ENCODE measurements around the gene ARHGEF40. TPM values are rescaled to one million over a fixed set of nuclear protein-coding genes. Genes with fewer than 3 reads are reported as not detected.
A peak's percentile ranks its signal among the peaks of the same experiment; 100 is the strongest.

Gene ARHGEF40
- total RNA-seq, 4 donors from 2014 or later: 72.5 to 128 (median 80.9) TPM

DNA sequence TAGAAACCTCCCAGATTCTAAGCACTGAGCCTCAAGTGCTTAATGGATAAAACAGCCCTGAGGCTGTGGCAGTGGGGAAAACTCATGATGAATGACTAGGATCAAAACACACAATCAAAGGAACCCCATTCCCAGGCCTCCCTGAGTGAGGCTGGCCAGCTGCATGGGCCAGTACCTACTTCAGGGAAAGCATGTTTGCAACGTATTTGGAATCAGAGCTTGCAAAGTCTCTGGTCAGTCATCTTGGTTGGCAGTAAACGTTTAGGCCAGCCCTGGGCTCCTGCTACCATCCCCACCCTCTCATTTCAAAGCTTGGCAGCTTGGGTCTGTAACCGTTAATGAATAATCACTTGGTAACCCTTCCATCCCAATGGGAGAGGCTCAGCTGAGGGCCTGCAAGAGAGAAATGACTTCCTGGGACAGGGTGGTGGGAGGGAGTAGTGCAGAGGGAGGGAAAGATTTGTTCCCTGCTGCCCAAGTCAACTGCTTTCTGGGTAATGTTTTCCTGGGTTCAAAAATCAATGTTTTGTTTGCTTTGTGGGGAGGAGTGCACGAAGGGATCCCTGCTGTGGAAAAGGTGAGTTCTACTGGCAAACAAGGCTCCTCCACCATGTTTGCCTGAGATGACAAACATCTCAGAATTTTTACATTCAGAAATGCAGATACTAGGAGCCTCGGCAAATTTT lies 14.5 kb upstream of the ARHGEF40 start:
- Histone ChIP-seq H3K36me3 (no peaks in the 10 kb centered on the region), H3K4me3 (no peak overlapping the region), H3K9me3 (no peaks in the 10 kb centered on the region), H3K27ac (peak overlapping the region in 1 of 4 donors; percentile 9), H3K4me1 (peaks cover 0 to 48% (median 4%) of the 10 kb centered on the region in 4 donors), H3K27me3 (no peaks in the 10 kb centered on the region)
- TF ChIP-seq, protein P1, sequence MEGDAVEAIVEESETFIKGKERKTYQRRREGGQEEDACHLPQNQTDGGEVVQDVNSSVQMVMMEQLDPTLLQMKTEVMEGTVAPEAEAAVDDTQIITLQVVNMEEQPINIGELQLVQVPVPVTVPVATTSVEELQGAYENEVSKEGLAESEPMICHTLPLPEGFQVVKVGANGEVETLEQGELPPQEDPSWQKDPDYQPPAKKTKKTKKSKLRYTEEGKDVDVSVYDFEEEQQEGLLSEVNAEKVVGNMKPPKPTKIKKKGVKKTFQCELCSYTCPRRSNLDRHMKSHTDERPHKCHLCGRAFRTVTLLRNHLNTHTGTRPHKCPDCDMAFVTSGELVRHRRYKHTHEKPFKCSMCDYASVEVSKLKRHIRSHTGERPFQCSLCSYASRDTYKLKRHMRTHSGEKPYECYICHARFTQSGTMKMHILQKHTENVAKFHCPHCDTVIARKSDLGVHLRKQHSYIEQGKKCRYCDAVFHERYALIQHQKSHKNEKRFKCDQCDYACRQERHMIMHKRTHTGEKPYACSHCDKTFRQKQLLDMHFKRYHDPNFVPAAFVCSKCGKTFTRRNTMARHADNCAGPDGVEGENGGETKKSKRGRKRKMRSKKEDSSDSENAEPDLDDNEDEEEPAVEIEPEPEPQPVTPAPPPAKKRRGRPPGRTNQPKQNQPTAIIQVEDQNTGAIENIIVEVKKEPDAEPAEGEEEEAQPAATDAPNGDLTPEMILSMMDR (IDR thresholded peaks at IDR 0.05): no peak
- TF ChIP-seq POLR2A (IDR thresholded peaks at IDR 0.05): no peak
- no peak for TF ChIP-seq EP300 (IDR thresholded peaks at IDR 0.05)
- WGBS, 2 donors: 51 to 58% methylated on average over 5 of the region's 5 CpGs
- no peak for DNase-seq (ENCODE audit: low spot score in 2 of 2)

DNA sequence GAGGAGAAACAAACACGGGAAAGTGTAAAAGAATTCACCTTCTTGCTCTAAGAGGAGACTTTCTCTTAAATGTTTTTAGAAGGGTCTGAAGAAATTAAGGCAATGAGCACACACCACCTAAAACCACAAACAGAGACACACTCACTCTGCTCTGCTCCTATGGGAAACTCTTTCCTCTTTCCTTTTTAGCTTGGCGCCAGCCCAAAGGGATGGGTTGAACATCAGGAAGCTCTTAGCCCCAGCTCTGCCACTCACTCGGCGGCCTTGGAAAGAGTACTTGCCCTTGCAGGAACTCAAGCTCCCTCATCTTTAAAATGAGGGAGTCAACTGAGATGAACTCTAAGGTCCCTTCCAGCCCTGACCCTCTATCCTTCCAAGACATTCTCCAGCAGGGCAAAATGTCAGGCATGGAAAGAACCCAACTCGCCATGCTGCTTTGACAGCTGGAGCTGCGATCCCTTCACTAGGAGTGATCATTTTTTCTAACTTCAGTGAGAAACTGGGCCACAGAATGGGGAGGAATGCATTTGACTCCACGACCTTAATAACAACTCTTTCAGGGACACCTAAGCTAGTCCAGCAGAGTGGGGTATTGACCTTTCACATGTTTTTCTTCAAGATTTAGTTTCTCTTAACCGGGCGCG lies 13.5 kb upstream of the ARHGEF40 start:
- WGBS, 2 donors: 64 to 70% methylated on average over 10 of the region's 10 CpGs
- H3K27me3 ChIP-seq: no peaks in the 10 kb centered on the region
- DNase-seq (ENCODE audit: low spot score in 2 of 2): peak; percentile 54 to 66
- peaks cover 0 to 56% (median 4%) of the 10 kb centered on the region in 4 donors for H3K4me1 ChIP-seq
- TF ChIP-seq POLR2A (IDR thresholded peaks at IDR 0.05) (no peak), EP300 (IDR thresholded peaks at IDR 0.05) (no peak)
- TF ChIP-seq, protein P1 (IDR thresholded peaks at IDR 0.05): no peak
- H3K9me3 ChIP-seq: no peaks in the 10 kb centered on the region
- H3K27ac ChIP-seq: no peak overlapping the region
- H3K36me3 ChIP-seq: no peaks in the 10 kb centered on the region
- no peak overlapping the region for H3K4me3 ChIP-seq

GRCh38 chr14:21057803-21058675 lies 12.1 kb upstream of the ARHGEF40 start, which contains the start of gene RNASE8:
RNASE8 (plus strand) TSS chr14:21057822; CDS start chr14:21057893, 71 bp downstream.
- Histone ChIP-seq H3K27ac (peak within 1 kb of the TSS in 2 of 4 donors; percentile 31 to 50), H3K9me3 (no peaks in the 10 kb centered on the region), H3K4me3 (no peak within 1 kb of the TSS), H3K4me1 (peaks cover 0 to 65% (median 4%) of the 10 kb centered on the region in 4 donors), H3K27me3 (no peaks in the 10 kb centered on the region), H3K36me3 (no peaks in the 10 kb centered on the region)
- DNase-seq (ENCODE audit: low spot score in 2 of 2): no peak
- 42 to 45% methylated on average over 7 to 8 of the region's 8 CpGs for WGBS, 2 donors
- TF ChIP-seq, protein P1 (IDR thresholded peaks at IDR 0.05): peak in 1 of 5 experiments; percentile 34
- no peak for TF ChIP-seq POLR2A (IDR thresholded peaks at IDR 0.05)

DNA sequence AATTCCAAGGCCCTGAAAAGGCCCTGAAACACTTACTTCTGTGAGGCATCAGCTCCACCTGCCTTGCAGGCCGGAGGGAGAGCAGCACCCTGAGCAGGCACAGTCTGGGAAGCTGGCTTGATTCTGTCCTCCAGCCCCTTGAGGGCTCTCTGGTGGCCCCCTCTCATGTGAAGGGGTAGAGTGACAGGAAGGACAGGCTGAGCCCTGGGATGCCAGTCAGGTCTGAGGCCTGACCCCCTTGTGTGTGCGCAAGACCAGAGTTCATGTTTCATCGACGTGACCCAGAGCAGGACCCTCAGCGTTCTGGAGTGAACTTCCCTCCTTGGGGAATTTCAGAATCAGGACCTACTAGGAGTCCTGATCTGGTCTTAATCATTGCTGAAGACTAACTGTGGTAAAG lies 11.2 kb upstream of the ARHGEF40 start:
- WGBS, 2 donors: 70 to 81% methylated on average over 5 of the region's 5 CpGs
- DNase-seq (ENCODE audit: low spot score in 2 of 2): no peak
- Histone ChIP-seq H3K4me1 (peaks cover 0 to 74% (median 6%) of the 10 kb centered on the region in 4 donors), H3K9me3 (no peaks in the 10 kb centered on the region), H3K4me3 (no peak overlapping the region), H3K27me3 (no peaks in the 10 kb centered on the region), H3K36me3 (no peaks in the 10 kb centered on the region), H3K27ac (peak overlapping the region in 2 of 4 donors; percentile 31 to 50)
- TF ChIP-seq, protein P1 (IDR thresholded peaks at IDR 0.05): no peak
- TF ChIP-seq EP300 (IDR thresholded peaks at IDR 0.05): no peak
- no peak for TF ChIP-seq POLR2A (IDR thresholded peaks at IDR 0.05)

All from tibial nerve (tissue), 4 donors.